GM12878 (cell line): ENCODE measurements around the gene BCAP31. TPM values are rescaled to one million over a fixed set of nuclear protein-coding genes. Genes with fewer than 3 reads are reported as not detected.

Source experiments
- ATAC-seq: fragments of 200-7000 bp; cut with Tn5 transposase; 3 replicates; pipeline ENCODE4 v1.9.1; 2020; ENCODE audit warnings: mild to moderate bottlenecking, moderate library complexity
- BruUV-seq: library from RNA; stranded (reverse); fragments of 400-500 nt; replicated peaks from 2 replicates; lab custom pipeline; 2021; lab: Mats Ljungman, UMichigan
- CTCF ChIA-PET: fragments of 300-600 bp; sonication (Branson Sonifier 250); formaldehyde crosslinking; extraction: SDS; loops from one replicate; lab custom pipeline; 2021; ENCODE audit warnings: inconsistent platforms; lab: Yijun Ruan, JAX
- POLR2A ChIA-PET: fragments of 350-600 bp; formaldehyde crosslinking; extraction: SDS; loops from one replicate; lab custom pipeline; 2021; ENCODE audit warnings: inconsistent platforms; lab: Charles Lee
- RAD21 ChIA-PET: fragments of 300-600 bp; sonication (Branson Sonifier 250); formaldehyde crosslinking; loops from one replicate; lab custom pipeline; 2023; ENCODE audit warnings: antibody characterized with exemption; ENCODE audit not compliant: unreplicated experiment; lab: Charles Lee
- SMC1A ChIA-PET: fragments of 300-600 bp; sonication (Branson Sonifier 250); formaldehyde crosslinking; loops from one replicate; lab custom pipeline; 2023; ENCODE audit not compliant: unreplicated experiment, uncharacterized antibody; lab: Charles Lee
- DNase-seq: peaks from one replicate; pipeline ENCODE4 v3.0.0-alpha.2; 2011; ENCODE audit warnings: low read depth, low spot score
- FAIRE-seq: peaks from 3 replicates; lab custom pipeline; 2011; peaks lifted over from hg19 to GRCh38; lab: Jason Lieb, UNC
- H2AFZ ChIP-seq: 2 replicates; pipeline ENCODE4 v1.6.0; 2011; ENCODE audit warnings: low read depth, low read length, control low read depth; ENCODE audit not compliant: control insufficient read depth
- H3K27ac ChIP-seq: 2 replicates; pipeline ENCODE4 v1.5.1; 2011; ENCODE audit warnings: control low read depth; ENCODE audit not compliant: control insufficient read depth, insufficient read depth
- H3K27me3 ChIP-seq, 2 experiments: replicated peaks in 1 of 2; 2 replicates each; pipeline versions ENCODE4 v1.6.0 to v1.6.1; 2011; ENCODE audit warnings: low read length in 1 of 2; ENCODE audit not compliant: control insufficient read depth in 2 of 2, insufficient read depth in 2 of 2
- H3K36me3 ChIP-seq, 2 experiments: 2 replicates each; pipeline ENCODE4 v1.5.1; 2011; ENCODE audit warnings: low read length in 1 of 2; ENCODE audit not compliant: control insufficient read depth in 2 of 2, insufficient read depth in 2 of 2
- H3K4me1 ChIP-seq: 2 replicates; pipeline ENCODE4 v1.6.1; 2011; ENCODE audit warnings: mild to moderate bottlenecking, low read length, moderate library complexity, mixed read lengths; ENCODE audit not compliant: control insufficient read depth, insufficient read depth
- H3K4me2 ChIP-seq: 2 replicates; pipeline ENCODE4 v1.6.0; 2011; ENCODE audit warnings: control low read depth; ENCODE audit not compliant: control insufficient read depth, insufficient read depth
- H3K4me3 ChIP-seq: fragments of 200-600 bp; sonication (generic); 2 replicates; pipeline ENCODE4 v1.5.1; 2016
- H3K79me2 ChIP-seq: 2 replicates; pipeline ENCODE4 v1.6.0; 2011; ENCODE audit warnings: low read length; ENCODE audit not compliant: control insufficient read depth, insufficient read depth
- H3K9ac ChIP-seq: 2 replicates; pipeline ENCODE4 v1.8.0; 2011; ENCODE audit warnings: low read length, control low read depth, mixed read lengths; ENCODE audit not compliant: control insufficient read depth, insufficient read depth
- H3K9me3 ChIP-seq: replicated peaks from 3 replicates; pipeline ENCODE4 v1.5.1; 2011; ENCODE audit warnings: mild to moderate bottlenecking, low read length; ENCODE audit not compliant: control insufficient read depth, insufficient read depth
- H4K20me1 ChIP-seq: 2 replicates; pipeline ENCODE4 v1.6.0; 2011; ENCODE audit not compliant: control insufficient read depth, insufficient read depth
- FOXM1 ChIP-seq: IDR thresholded peaks from 2 replicates; pipeline ENCODE4 v1.6.1; 2012; ENCODE audit warnings: low read depth, mild to moderate bottlenecking, inconsistent platforms, low read length, moderate library complexity
- LARP7 ChIP-seq: fragments of 450-650 bp; IDR thresholded peaks from 2 replicates; pipeline ENCODE4 v1.6.1; 2017; ENCODE audit warnings: mild to moderate bottlenecking
- MYC ChIP-seq: IDR thresholded peaks from 2 replicates; pipeline ENCODE4 v1.6.1; 2011; ENCODE audit warnings: mild to moderate bottlenecking, low read length, moderate library complexity, inconsistent platforms; ENCODE audit not compliant: insufficient read depth, insufficient replicate concordance, insufficient read length, severe bottlenecking
- POLR2AphosphoS5 ChIP-seq: IDR thresholded peaks from 2 replicates; pipeline ENCODE4 v1.6.1; 2011; ENCODE audit warnings: mild to moderate bottlenecking, low read length, inconsistent platforms
- POU2F2 ChIP-seq: IDR thresholded peaks from 3 replicates; pipeline ENCODE4 v1.6.1; 2011; ENCODE audit warnings: low read depth, mild to moderate bottlenecking, low read length, borderline replicate concordance
- RAD51 ChIP-seq: fragments of 450-650 bp; IDR thresholded peaks from 2 replicates; pipeline ENCODE4 v1.6.1; 2016; ENCODE audit warnings: moderate library complexity, mild to moderate bottlenecking, inconsistent platforms
- RFX5 ChIP-seq: IDR thresholded peaks from 2 replicates; pipeline ENCODE4 v1.6.1; 2011; ENCODE audit warnings: low read depth, low read length, improper control_type of control experiment
- SUZ12 ChIP-seq: fragments of 200-600 bp; sonication (generic); IDR thresholded peaks from one replicate; pipeline ENCODE4 v1.6.1; 2018; ENCODE audit warnings: antibody characterized with exemption, mild to moderate bottlenecking; ENCODE audit not compliant: unreplicated experiment
- TAF1 ChIP-seq: IDR thresholded peaks from 2 replicates; pipeline ENCODE4 v1.6.1; 2011; ENCODE audit warnings: mild to moderate bottlenecking, low read depth, low read length, borderline replicate concordance
- ZNF207 ChIP-seq: fragments of 450-650 bp; IDR thresholded peaks from 2 replicates; pipeline ENCODE4 v1.6.1; 2014; ENCODE audit warnings: antibody characterized with exemption, mild to moderate bottlenecking, borderline replicate concordance
- WGBS: methylation state at CpG from one replicate; pipeline ENCODE4 v1.1.6; 2016; ENCODE audit warnings: low lambda C conversion rate; ENCODE audit not compliant: insufficient replicate concordance, insufficient coverage; ENCODE audit errors: missing lambda C conversion rate; 5-methylcytosine and 5-hydroxymethylcytosine counted together
- in situ Hi-C: fragments of 300-500 bp; cut with MboI; formaldehyde crosslinking; loops from 9 replicates; pipeline ENCODE4 v1.14.3; 2018; ENCODE audit warnings: mixed read lengths
- intact Hi-C: fragments of 100-400 bp; cut with micrococcal nuclease; formaldehyde crosslinking; loops from one replicate; pipeline ENCODE4 v1.14.2; 2022; ENCODE audit not compliant: unreplicated experiment
- polyA plus RNA-seq, 11 experiments: library from polyadenylated mRNA; depleted of rRNA in 4 of 11; unstranded in 6 of 11; stranded (reverse) in 5 of 11; fragments of >200 nt; fragmentation: Nextera tagmentation in 4 of 11; fragmentation: Illumina TruSeq in 1 of 11; extraction: Ambion mirVana in 4 of 11; extraction: Trizol in 1 of 11; gene quantifications; 1 replicate in 1 of 11; 2 replicates in 10 of 11; pipeline versions ENCODE4 v1.2.1 to v1.2.3, GENCODE V29; 2011 to 2016; ENCODE audit warnings: inconsistent platforms in 2 of 11, missing spikeins in 2 of 11, low read depth in 1 of 11
- total RNA-seq, 4 experiments: library from RNA; depleted of rRNA in 3 of 4; stranded (reverse); fragments of >200 nt in 3 of 4; fragmentation: Illumina TruSeq in 1 of 4; extraction: Trizol in 1 of 4; gene quantifications; 2 replicates each; pipeline versions ENCODE4 v1.2.1 to v1.2.3, GENCODE V29; 2013 to 2021
- TF ChIP-seq, protein P1 (sequence below): IDR thresholded peaks from 2 replicates; pipeline ENCODE4 v1.6.1; 2011; ENCODE audit warnings: borderline replicate concordance, low read depth, mild to moderate bottlenecking, moderate library complexity, low read length; ENCODE audit not compliant: insufficient read depth, poor library complexity, severe bottlenecking
- TF ChIP-seq, protein P2 (sequence below): fragments of 450-650 bp; IDR thresholded peaks from 2 replicates; pipeline ENCODE4 v1.6.1; 2017; ENCODE audit warnings: low read depth, mild to moderate bottlenecking, moderate library complexity
- TF ChIP-seq, protein P3 (sequence below): fragments of 450-650 bp; IDR thresholded peaks from 2 replicates; pipeline ENCODE4 v1.6.1; 2018; ENCODE audit warnings: mild to moderate bottlenecking, low read depth, moderate library complexity; ENCODE audit not compliant: partially characterized antibody

The BCAP31 gene
- total and polyA plus RNA-seq, 10 of the 15 experiments (the other 5 are each of a cell fraction or from before 2014, with no cell fraction given): 63.1 to 246 (median 95.6) TPM

DNA sequence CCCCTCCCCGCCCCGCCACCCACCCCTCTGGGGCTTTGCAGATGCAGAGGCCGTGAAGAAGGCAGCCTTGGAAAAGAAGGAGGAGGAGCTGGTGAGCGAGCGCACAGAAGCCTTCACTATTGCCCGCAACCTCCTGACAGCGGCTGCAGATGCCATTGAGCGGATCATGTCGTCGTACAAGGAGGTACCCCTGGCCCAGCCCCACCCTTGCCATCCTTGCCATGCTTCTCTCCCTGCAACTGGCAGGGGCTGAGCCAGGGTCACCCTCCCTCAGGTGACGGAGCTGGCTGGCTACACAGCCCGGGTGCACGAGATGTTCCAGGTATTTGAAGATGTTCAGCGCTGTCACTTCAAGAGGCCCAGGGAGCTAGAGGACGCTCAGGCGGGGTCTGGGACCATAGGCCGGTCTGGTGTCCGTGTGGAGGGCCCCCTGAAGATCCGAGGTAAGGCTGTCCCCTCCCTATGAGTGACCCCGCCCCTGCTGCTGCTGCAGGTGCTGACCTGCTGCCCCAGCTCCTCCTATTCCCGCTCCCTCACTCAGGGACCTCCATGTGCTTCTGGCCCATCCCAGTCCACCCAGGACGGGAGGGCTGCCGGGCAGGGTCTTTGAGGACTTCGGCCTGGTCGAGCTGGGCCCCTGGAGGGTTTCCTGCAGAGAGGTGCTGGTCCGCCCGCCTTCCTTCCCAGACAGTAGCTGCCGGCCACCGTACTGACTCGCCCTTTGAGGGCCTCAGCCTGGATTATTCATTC lies 12.1 kb upstream of the BCAP31 start (continued):
- TF ChIP-seq, protein P1, sequence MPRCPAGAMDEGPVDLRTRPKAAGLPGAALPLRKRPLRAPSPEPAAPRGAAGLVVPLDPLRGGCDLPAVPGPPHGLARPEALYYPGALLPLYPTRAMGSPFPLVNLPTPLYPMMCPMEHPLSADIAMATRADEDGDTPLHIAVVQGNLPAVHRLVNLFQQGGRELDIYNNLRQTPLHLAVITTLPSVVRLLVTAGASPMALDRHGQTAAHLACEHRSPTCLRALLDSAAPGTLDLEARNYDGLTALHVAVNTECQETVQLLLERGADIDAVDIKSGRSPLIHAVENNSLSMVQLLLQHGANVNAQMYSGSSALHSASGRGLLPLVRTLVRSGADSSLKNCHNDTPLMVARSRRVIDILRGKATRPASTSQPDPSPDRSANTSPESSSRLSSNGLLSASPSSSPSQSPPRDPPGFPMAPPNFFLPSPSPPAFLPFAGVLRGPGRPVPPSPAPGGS: no peak
- TF ChIP-seq LARP7: no peak
- TF ChIP-seq RFX5: no peak
- TF ChIP-seq TAF1: no peak
- TF ChIP-seq RAD51: no peak

DNA sequence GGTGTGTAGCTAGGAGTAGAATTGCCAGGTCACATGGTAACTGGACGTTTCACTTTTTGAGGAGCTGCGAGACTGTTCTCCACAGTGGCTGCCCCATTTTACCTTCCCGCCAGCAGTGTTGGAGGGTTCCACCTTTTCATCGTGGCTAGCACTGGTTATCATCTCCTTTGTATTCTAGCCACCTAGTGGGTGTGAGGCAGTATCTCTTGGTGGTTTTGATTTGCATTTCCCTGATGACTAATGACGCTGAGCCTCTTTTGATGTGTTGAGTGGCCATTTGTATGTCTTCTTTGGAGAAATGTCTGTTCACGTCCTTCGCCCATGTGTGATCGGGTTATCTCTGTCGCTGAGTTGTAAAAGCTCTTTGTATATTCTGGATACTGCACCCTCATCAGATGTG lies 11.1 kb upstream of the BCAP31 start:
- ChIA-PET POLR2A (interaction anchor here (0.9 kb wide), 1 partner anchor 9 kb away, joined by 3 read pairs; no protein-coding TSS in a partner anchor), RAD21 (interaction anchor here (1.0 kb wide), 1 partner anchor 8 kb away, joined by 3 read pairs; no protein-coding TSS in a partner anchor), SMC1A (no interaction called here), CTCF (interaction anchor here (0.7 kb wide), 1 partner anchor 54 kb away, joined by 3 read pairs; no protein-coding TSS in a partner anchor)
- Histone ChIP-seq H3K27me3 (no peaks in the 10 kb centered on the region), H2AFZ (no peak overlapping the region), H4K20me1 (no peaks in the 10 kb centered on the region), H3K4me1 (no peaks in the 10 kb centered on the region), H3K9me3 (peaks cover 2% of the 10 kb centered on the region; the same call in 1 of the 3 replicates), H3K36me3 (no peaks in the 10 kb centered on the region), H3K79me2 (no peaks in the 10 kb centered on the region), H3K27ac (no peak overlapping the region), H3K4me3 (no peak overlapping the region), H3K9ac (no peak overlapping the region), H3K4me2 (no peak overlapping the region)
- intact Hi-C loops (no loop called here), in situ Hi-C loops (loop anchor here (10.0 kb wide), 2 partner anchors 50 to 60 kb away; partner anchors contain the start of genes PNCK and SRPK3)
- DNase-seq (no peak), ATAC-seq (peak; percentile 91), FAIRE-seq (peak; percentile 56)
- BruUV-seq: no TSS peak
- 19% methylated on average over 9 of the region's 9 CpGs for WGBS
- no peak for TF ChIP-seq MYC
- no peak for TF ChIP-seq ZNF207
- TF ChIP-seq, protein P2, sequence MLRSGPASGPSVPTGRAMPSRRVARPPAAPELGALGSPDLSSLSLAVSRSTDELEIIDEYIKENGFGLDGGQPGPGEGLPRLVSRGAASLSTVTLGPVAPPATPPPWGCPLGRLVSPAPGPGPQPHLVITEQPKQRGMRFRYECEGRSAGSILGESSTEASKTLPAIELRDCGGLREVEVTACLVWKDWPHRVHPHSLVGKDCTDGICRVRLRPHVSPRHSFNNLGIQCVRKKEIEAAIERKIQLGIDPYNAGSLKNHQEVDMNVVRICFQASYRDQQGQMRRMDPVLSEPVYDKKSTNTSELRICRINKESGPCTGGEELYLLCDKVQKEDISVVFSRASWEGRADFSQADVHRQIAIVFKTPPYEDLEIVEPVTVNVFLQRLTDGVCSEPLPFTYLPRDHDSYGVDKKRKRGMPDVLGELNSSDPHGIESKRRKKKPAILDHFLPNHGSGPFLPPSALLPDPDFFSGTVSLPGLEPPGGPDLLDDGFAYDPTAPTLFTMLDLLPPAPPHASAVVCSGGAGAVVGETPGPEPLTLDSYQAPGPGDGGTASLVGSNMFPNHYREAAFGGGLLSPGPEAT: no peak
- no peak for TF ChIP-seq SUZ12
- peak; percentile 85; the same call in 2 of the 3 replicates for TF ChIP-seq POU2F2
- TF ChIP-seq, protein P3, sequence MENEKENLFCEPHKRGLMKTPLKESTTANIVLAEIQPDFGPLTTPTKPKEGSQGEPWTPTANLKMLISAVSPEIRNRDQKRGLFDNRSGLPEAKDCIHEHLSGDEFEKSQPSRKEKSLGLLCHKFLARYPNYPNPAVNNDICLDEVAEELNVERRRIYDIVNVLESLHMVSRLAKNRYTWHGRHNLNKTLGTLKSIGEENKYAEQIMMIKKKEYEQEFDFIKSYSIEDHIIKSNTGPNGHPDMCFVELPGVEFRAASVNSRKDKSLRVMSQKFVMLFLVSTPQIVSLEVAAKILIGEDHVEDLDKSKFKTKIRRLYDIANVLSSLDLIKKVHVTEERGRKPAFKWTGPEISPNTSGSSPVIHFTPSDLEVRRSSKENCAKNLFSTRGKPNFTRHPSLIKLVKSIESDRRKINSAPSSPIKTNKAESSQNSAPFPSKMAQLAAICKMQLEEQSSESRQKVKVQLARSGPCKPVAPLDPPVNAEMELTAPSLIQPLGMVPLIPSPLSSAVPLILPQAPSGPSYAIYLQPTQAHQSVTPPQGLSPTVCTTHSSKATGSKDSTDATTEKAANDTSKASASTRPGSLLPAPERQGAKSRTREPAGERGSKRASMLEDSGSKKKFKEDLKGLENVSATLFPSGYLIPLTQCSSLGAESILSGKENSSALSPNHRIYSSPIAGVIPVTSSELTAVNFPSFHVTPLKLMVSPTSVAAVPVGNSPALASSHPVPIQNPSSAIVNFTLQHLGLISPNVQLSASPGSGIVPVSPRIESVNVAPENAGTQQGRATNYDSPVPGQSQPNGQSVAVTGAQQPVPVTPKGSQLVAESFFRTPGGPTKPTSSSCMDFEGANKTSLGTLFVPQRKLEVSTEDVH: no peak
- TF ChIP-seq, protein P1: no peak
- TF ChIP-seq POLR2AphosphoS5: no peak
- no peak for TF ChIP-seq FOXM1
